Left lung (tissue), 14 donors: ENCODE results near the gene PFN3. TPM values are rescaled to one million over a fixed set of nuclear protein-coding genes. Genes with fewer than 3 reads are reported as not detected.

Experiments
- ATAC-seq: fragments of 200-7000 bp; cut with Tn5 transposase; one replicate; pipeline ENCODE4 v1.9.1; 2020; ENCODE audit warnings: moderate library complexity
- DNase-seq, 4 donors: peaks; one replicate each; pipeline ENCODE4 v3.0.0-alpha.2; 2013 to 2020
- H3K27ac ChIP-seq, 2 donors: fragments of 200-600 bp; sonication (generic) in 1 of 2; one replicate each; pipeline versions ENCODE4 v1.5.0 to v1.8.0; 2020 to 2021
- H3K27me3 ChIP-seq, 2 donors: fragments of 200-600 bp; sonication (generic) in 1 of 2; one replicate each; pipeline versions ENCODE4 v1.5.0 to v1.8.0; 2020 to 2021
- H3K36me3 ChIP-seq, 2 donors: fragments of 200-600 bp; sonication (generic) in 1 of 2; one replicate each; pipeline versions ENCODE4 v1.5.0 to v1.8.0; 2020 to 2021
- H3K4me1 ChIP-seq, 2 donors: fragments of 200-600 bp; one replicate each; pipeline ENCODE4 v1.8.0; 2021
- H3K4me3 ChIP-seq, 2 donors: fragments of 200-600 bp; sonication (generic) in 1 of 2; one replicate each; pipeline versions ENCODE4 v1.5.0 to v1.8.0; 2020 to 2021; ENCODE audit warnings: mild to moderate bottlenecking in 1 of 2
- H3K9me3 ChIP-seq, 2 donors: fragments of 200-600 bp; sonication (generic) in 1 of 2; one replicate each; pipeline versions ENCODE4 v1.5.0 to v1.8.0; 2020 to 2021
- CTCF ChIP-seq, 2 donors: fragments of 200-600 bp; sonication (generic) in 1 of 2; IDR thresholded peaks; one replicate each; pipeline versions ENCODE4 v1.5.0 to v1.8.0; 2021; ENCODE audit warnings: antibody characterized with exemption in 2 of 2
- intact Hi-C, 2 donors: fragments of 100-400 bp; cut with DNase I; formaldehyde crosslinking; loops; one replicate each; pipeline versions ENCODE4 v1.11.2 to v1.14.2; 2022
- long read RNA-seq, 12 donors: library from polyadenylated mRNA in 2 of 12; unstranded in 2 of 12; transcript quantifications; one replicate each; pipeline ENCODE4 v2.0.0 and lab custom pipeline, GENCODE V29; 2019 to 2026
- polyA plus RNA-seq, 6 donors: library from polyadenylated mRNA; unstranded; fragments of 120-200 nt; gene quantifications; one replicate each; pipeline ENCODE4 v1.2.1, GENCODE V29; 2013; ENCODE audit not compliant: insufficient read length in 6 of 6
- total RNA-seq, 2 donors: library from RNA; stranded (reverse); fragmentation: NEBNext Ultra II Directional; extraction: Animal tissue kit (Norgen Biotek cat#: 25700); gene quantifications; one replicate each; pipeline ENCODE4 v1.2.1, GENCODE V29; 2021
- donor health status: DM: no; HTN: yes; CAD: no.
- donor health status: DM: no; HTN: no; CAD: no.

Gene PFN3
- not detected for total RNA-seq
- polyA plus RNA-seq: not detected
- long read RNA-seq, donor 1: 0 reads
- long read RNA-seq, donor 2: 0 reads
- long read RNA-seq, donor 3: 0 reads
- long read RNA-seq, donor 4: 0 reads
- long read RNA-seq, donor 5: 0 reads
- long read RNA-seq, donor 6: 0 reads
- long read RNA-seq, donor 7: 0 reads
- long read RNA-seq, donor 8: 0 reads
- long read RNA-seq, donor 9: 0 reads
- long read RNA-seq, donor 10: 0 reads
- long read RNA-seq, donor 11: 0 reads
- long read RNA-seq, donor 12: 0 reads

- Histone ChIP-seq H3K4me3 (no peak within 1 kb of the TSS), H3K9me3 (no peaks in the 10 kb centered on the region), H3K4me1 (peaks cover 21 to 37% of the 10 kb centered on the region in 2 donors), H3K27ac (no peak within 1 kb of the TSS), H3K36me3 (no peaks in the 10 kb centered on the region), H3K27me3 (peaks cover 44 to 95% of the 10 kb centered on the region in 2 donors)
- intact Hi-C loops: loop anchor here in 1 of 2 donors (10.0 kb wide), 1 partner anchor 55 kb away; no protein-coding TSS in a partner anchor
- DNase-seq (peak in 1 of 4 donors; percentile 43), ATAC-seq (no peak)
- no peak for TF ChIP-seq CTCF (IDR thresholded peaks at IDR 0.05)
Observed at GRCh38 chr5:177399997-177400868, at the start of gene PFN3. PFN3 (minus strand) TSS chr5:177400661; CDS start chr5:177400576, 85 bp downstream.

- intact Hi-C loops: loop anchor here (5.0 to 10.0 kb wide), 3 partner anchors 55 to 125 kb away; no protein-coding TSS in a partner anchor
- peaks cover 0 to 81% of the 10 kb centered on the region in 2 donors for H3K27me3 ChIP-seq
- no peaks in the 10 kb centered on the region for H3K36me3 ChIP-seq
Observed at GRCh38 chr5:177449140-177450061, 48.9 kb upstream of the PFN3 start.

GRCh38 chr5:177448244-177448950 is 47.9 kb upstream of the PFN3 start:
- Histone ChIP-seq H3K27ac (no peak overlapping the region), H3K9me3 (no peaks in the 10 kb centered on the region), H3K36me3 (peaks cover 0 to 6% of the 10 kb centered on the region in 2 donors), H3K27me3 (peaks cover 0 to 74% of the 10 kb centered on the region in 2 donors), H3K4me3 (no peak overlapping the region), H3K4me1 (peaks cover 7 to 44% of the 10 kb centered on the region in 2 donors)
- TF ChIP-seq CTCF (IDR thresholded peaks at IDR 0.05): no peak
- DNase-seq: no peak
- intact Hi-C loops: no loop called here
- no peak for ATAC-seq

More at GRCh38 chr5:177449140-177450061, 48.9 kb upstream of the PFN3 start:
- no peak overlapping the region for H3K4me3 ChIP-seq
- no peaks in the 10 kb centered on the region for H3K9me3 ChIP-seq
- no peak for TF ChIP-seq CTCF (IDR thresholded peaks at IDR 0.05)
- no peak for DNase-seq
- no peak overlapping the region for H3K27ac ChIP-seq
- ATAC-seq: no peak
- H3K4me1 ChIP-seq: peaks cover 15 to 54% of the 10 kb centered on the region in 2 donors

GRCh38 chr5:177447611-177448243 is 47.3 kb upstream of the PFN3 start:
- no peak overlapping the region for H3K27ac ChIP-seq
- peaks cover 0 to 68% of the 10 kb centered on the region in 2 donors for H3K27me3 ChIP-seq
- H3K4me1 ChIP-seq: peaks cover 7 to 41% of the 10 kb centered on the region in 2 donors
- H3K4me3 ChIP-seq: no peak overlapping the region
- peak in 1 of 4 donors; percentile 84 for DNase-seq
- TF ChIP-seq CTCF (IDR thresholded peaks at IDR 0.05): no peak
- ATAC-seq: peak; percentile 33
- peaks cover 0 to 13% of the 10 kb centered on the region in 2 donors for H3K36me3 ChIP-seq
- intact Hi-C loops: no loop called here
- H3K9me3 ChIP-seq: no peaks in the 10 kb centered on the region
